Coronary artery (tissue), 2 donors: ENCODE data around the gene KBTBD4.
"Not testable (repeated sequence)": the region's sequence is repeated elsewhere in the genome, so short reads cannot be mapped to it uniquely, and the experiment has no call there.

Experiments used
- DNase-seq: peaks from one replicate; pipeline ENCODE4 v3.0.0-alpha.2; 2017; ENCODE audit warnings: low spot score
- H3K27ac ChIP-seq, 2 donors: fragments of 200-600 bp; sonication (generic); one replicate each; pipeline ENCODE4 v1.5.1; 2016 to 2019
- H3K4me3 ChIP-seq: fragments of 200-600 bp; sonication (generic); 2 replicates; pipeline ENCODE4 v1.5.1; 2016; ENCODE audit warnings: mild to moderate bottlenecking, moderate library complexity
- TF ChIP-seq, protein P1 (sequence below): fragments of 200-600 bp; sonication (generic); IDR thresholded peaks from one replicate; pipeline ENCODE4 v1.5.1; 2019; ENCODE audit warnings: antibody characterized with exemption

The KBTBD4 gene

DNA sequence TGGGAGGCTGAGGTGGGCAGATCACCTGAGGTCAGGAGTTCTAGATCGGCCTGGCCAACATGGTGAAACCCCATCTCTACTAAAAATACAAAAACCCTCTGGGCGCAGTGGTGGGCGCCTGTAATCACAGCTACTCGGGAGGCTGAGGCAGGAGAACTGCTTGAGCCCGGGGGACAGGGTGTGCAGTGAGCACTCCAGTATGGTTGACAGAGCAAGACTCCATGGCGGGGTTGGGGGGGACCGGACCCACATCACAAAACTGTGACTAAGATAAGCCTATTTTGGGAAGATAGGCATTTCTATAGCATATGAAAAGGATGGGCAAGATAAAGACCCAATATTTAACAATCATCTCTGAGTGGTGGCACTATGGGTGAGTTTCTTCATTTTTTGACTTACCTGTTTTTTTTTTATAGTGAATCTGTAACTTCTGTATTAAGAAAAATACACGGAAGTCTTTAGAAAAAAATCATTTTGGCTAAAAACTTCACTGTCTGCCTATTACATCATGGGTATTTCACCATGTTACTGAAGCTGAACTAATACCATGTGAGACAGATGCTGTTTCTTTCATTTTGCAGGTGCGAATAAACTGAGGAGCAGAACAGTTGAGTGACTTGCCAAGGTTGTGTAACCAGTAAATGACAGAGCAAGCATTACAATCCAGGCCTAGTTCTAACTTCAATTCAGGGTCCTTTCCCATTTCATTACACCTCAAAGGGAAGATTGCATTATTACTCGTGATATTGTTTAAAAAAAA lies 28.3 kb downstream of the KBTBD4 start:
- H3K27ac ChIP-seq: peak overlapping the region in 1 of 2 donors; percentile 94
- TF ChIP-seq, protein P1, sequence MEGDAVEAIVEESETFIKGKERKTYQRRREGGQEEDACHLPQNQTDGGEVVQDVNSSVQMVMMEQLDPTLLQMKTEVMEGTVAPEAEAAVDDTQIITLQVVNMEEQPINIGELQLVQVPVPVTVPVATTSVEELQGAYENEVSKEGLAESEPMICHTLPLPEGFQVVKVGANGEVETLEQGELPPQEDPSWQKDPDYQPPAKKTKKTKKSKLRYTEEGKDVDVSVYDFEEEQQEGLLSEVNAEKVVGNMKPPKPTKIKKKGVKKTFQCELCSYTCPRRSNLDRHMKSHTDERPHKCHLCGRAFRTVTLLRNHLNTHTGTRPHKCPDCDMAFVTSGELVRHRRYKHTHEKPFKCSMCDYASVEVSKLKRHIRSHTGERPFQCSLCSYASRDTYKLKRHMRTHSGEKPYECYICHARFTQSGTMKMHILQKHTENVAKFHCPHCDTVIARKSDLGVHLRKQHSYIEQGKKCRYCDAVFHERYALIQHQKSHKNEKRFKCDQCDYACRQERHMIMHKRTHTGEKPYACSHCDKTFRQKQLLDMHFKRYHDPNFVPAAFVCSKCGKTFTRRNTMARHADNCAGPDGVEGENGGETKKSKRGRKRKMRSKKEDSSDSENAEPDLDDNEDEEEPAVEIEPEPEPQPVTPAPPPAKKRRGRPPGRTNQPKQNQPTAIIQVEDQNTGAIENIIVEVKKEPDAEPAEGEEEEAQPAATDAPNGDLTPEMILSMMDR: no peak
- DNase-seq: no peak
- no peak overlapping the region for H3K4me3 ChIP-seq

DNA sequence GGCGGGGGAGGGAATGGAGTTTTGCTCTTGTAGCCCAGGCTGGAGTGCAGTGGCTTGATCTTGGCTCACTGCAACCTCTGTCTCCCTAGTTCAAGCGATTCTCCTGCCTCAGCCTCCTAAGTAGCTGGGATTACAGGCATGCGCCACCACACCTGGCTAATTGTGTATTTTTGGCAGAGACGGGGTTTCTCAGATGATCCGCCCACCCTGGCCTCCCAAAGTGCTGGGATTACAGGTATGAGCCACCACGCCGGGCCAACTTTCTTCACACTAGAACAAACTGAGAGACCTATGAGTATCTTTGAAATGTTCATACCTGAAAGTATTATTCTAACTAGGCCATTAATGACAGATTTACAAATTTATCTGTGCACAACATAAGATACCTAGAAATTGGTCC lies 32.5 kb downstream of the KBTBD4 start:
- DNase-seq, H3K4me3 ChIP-seq, H3K27ac ChIP-seq: not testable (repeated sequence)

DNA sequence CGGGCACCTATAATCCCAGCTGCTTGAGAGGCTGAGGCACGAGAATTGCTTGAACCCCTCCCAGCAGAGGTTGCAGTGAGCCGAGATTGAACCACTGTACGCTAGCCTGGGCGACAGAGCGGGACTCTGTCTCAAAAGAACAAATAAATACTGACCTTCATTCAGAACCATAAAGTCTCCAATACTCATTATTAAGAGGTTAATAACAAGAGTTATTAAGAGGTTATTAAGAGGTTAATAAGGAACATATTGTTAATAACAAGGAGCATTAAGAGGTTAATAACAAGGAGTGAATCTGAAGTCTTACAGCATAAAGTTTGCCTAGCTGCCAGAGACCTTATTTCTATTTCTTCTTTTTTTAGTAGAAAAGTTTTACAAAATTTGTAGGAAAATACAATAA lies 33.5 kb downstream of the KBTBD4 start:
- Histone ChIP-seq H3K4me3 (no peak overlapping the region), H3K27ac (no peak overlapping the region)
- DNase-seq: no peak
- TF ChIP-seq, protein P1: no peak

DNA sequence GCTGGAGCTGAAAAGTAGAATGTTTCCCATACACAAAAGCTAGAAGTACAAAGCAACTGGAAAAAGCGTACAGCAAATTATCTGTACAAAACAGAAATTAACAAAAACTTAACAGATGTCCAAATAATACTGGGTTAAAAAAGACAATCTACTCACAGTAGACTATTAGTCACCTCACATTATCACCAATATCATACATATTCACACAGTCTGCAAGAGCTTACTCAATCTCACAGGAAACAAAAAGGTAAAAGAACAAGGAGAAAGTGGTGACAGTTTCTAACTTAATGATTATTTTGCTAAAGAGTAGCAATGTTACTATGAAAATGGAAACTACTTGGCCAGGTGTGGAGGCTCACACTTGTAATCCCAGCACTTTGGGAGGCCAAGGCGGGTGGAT lies 37.7 kb downstream of the KBTBD4 start:
- Histone ChIP-seq H3K27ac (no peak overlapping the region), H3K4me3 (no peak overlapping the region)
- DNase-seq: no peak
- TF ChIP-seq, protein P1: no peak

DNA sequence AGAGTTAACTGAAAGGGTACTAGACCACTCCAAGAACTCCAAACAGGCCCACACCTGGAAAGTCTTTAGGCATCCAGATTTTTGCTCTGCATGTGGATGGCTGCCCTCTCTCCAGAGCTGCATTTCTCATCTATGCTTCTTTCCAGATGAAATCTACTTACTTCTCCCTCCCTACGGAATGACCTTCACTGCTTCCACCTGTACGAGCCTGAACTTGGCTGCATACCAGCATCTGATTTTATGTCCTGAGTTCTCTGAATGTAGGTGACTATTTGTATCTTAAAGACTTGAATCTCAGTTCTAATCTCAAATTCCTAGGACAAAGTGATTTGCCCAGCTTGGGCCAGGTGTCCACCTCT lies 39.1 kb downstream of the KBTBD4 start:
- no peak for DNase-seq
- TF ChIP-seq, protein P1: no peak
- no peak overlapping the region for H3K27ac ChIP-seq
- no peak overlapping the region for H3K4me3 ChIP-seq

DNA sequence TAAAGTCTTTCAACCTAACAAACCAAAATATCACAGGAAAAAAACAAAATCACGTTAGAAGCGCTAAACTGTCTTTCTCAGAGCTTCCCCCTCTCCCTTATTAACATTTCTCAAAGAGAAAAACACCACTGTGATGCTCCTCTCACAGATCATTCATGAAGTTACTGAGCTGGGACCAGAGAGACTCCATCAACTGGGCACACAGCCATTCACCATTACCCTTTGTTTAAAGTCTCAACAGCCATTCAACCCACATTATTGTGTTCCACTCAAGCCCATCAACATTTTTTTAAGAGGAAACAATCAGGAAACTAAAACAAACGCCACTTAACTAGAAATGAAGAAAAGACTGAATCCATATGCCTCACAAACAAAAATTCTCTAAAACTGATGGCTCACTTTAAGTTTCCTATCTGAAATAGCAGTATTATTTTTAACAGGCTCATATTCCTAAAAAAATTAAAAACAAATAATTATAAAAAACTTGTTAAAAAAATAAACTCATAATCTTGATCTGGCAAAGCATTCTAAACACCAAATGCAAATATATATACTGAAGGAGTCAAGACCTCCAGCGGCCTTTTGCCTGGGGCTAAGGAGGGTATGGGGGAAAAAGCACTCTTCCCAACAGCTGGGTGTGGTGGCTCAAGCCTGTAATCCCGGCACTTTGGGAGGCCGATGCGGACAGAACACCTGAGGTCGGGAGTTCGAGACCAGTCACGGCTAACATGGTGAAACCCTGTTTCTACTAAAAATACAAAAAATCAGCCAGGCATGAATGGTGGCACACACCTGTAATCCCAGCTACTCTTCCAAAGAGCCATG lies 39.8 kb downstream of the KBTBD4 start:
- no peak for DNase-seq
- H3K27ac ChIP-seq: no peak overlapping the region
- H3K4me3 ChIP-seq: no peak overlapping the region
- TF ChIP-seq, protein P1: no peak

DNA sequence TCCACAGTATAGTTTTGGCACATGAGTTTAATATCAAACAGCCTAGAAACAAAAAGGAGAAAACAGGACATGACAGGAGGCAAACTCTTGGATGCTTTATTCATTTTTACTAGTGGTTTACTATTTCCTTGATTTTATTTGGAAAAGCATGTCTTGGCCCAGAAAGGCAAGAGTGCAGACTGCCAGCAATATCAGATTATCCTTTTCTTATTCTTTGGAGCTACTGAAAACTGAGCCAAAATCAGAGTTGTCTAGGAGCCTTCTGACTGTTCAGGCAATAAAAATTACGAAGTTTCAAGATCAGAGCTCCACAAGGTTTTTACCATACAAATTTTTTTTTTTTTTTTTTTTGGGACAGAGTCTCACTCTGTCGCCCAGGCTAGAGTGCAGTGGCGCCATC lies 41.9 kb downstream of the KBTBD4 start:
- TF ChIP-seq, protein P1: no peak
- no peak overlapping the region for H3K27ac ChIP-seq
- no peak overlapping the region for H3K4me3 ChIP-seq
- no peak for DNase-seq
